ENCODE data around the gene WDR73. TPM values are rescaled to one million over a fixed set of nuclear protein-coding genes. Genes with fewer than 3 reads are reported as not detected.
A peak's percentile ranks its signal among the peaks of the same experiment; 100 is the strongest.

Gene WDR73
- total and polyA plus RNA-seq, 12 donors, result 8.3 to 45.6 (median 32.8) TPM

- intact Hi-C loops (cut with DNase I), result no loop called here
- TF ChIP-seq CTCF (IDR thresholded peaks at IDR 0.05), result no peak
- no peak for TF ChIP-seq POLR2A (IDR thresholded peaks at IDR 0.05)
- peaks cover 8 to 41% of the 10 kb centered on the region in 2 donors for H3K4me1 ChIP-seq (replicated peaks in 1 of 2)
- no peaks in the 10 kb centered on the region for H3K9me3 ChIP-seq (replicated peaks in 1 of 3)
- no peak overlapping the region for H3K27ac ChIP-seq
- no peak overlapping the region for H3K4me3 ChIP-seq
- 90 to 92% (median 91%) methylated on average over 7 to 8 of the region's 8 CpGs for WGBS, 4 donors
- no peaks in the 10 kb centered on the region for H3K27me3 ChIP-seq
- H3K36me3 ChIP-seq (replicated peaks in 1 of 2), result no peaks in the 10 kb centered on the region
- DNase-seq, result peak in 1 of 7 donors; percentile 24
Observed at GRCh38 chr15:84699538-84700191, 45.6 kb upstream of the WDR73 start.

- Histone ChIP-seq H3K9me3 (replicated peaks in 1 of 3) (no peaks in the 10 kb centered on the region), H3K4me1 (replicated peaks in 1 of 2) (peaks cover 4 to 35% of the 10 kb centered on the region in 2 donors), H3K4me3 (no peak overlapping the region), H3K27ac (no peak overlapping the region), H3K27me3 (no peaks in the 10 kb centered on the region), H3K36me3 (replicated peaks in 1 of 2) (no peaks in the 10 kb centered on the region)
- no peak for DNase-seq
- WGBS, 4 donors, result 18 to 37% (median 30%) methylated on average over 1 of the region's 1 CpG
- intact Hi-C loops (cut with DNase I), result no loop called here
- TF ChIP-seq POLR2A (IDR thresholded peaks at IDR 0.05), result no peak
- no peak for TF ChIP-seq CTCF (IDR thresholded peaks at IDR 0.05)
Observed at GRCh38 chr15:84697236-84697990, 43.3 kb upstream of the WDR73 start.

- H3K27ac ChIP-seq, result peak overlapping the region in 1 of 5 donors; percentile 17
- intact Hi-C loops (cut with DNase I), result no loop called here
- DNase-seq, result no peak
- H3K4me3 ChIP-seq, result no peak overlapping the region
- TF ChIP-seq CTCF (IDR thresholded peaks at IDR 0.05), result no peak
- TF ChIP-seq POLR2A (IDR thresholded peaks at IDR 0.05), result no peak
- WGBS, 4 donors, result 74 to 83% (median 80%) methylated on average over 4 of the region's 4 CpGs
- no peaks in the 10 kb centered on the region for H3K36me3 ChIP-seq (replicated peaks in 1 of 2)
- H3K27me3 ChIP-seq, result no peaks in the 10 kb centered on the region
- peaks cover 11 to 42% of the 10 kb centered on the region in 2 donors for H3K4me1 ChIP-seq (replicated peaks in 1 of 2)
- H3K9me3 ChIP-seq (replicated peaks in 1 of 3), result no peaks in the 10 kb centered on the region
Observed at GRCh38 chr15:84696757-84697156, 42.7 kb upstream of the WDR73 start.

GRCh38 chr15:84690342-84690741 lies 36.3 kb upstream of the WDR73 start:
- H3K36me3 ChIP-seq (replicated peaks in 1 of 2), result peaks cover 0 to 18% of the 10 kb centered on the region in 2 donors
- TF ChIP-seq CTCF (IDR thresholded peaks at IDR 0.05) (no peak), POLR2A (IDR thresholded peaks at IDR 0.05) (no peak)

More at GRCh38 chr15:84690342-84690741, 36.3 kb upstream of the WDR73 start:
- DNase-seq, result no peak
- Histone ChIP-seq H3K9me3 (replicated peaks in 1 of 3) (no peaks in the 10 kb centered on the region), H3K27ac (peak overlapping the region in 1 of 5 donors; percentile 83), H3K4me1 (replicated peaks in 1 of 2) (peaks cover 13 to 30% of the 10 kb centered on the region in 2 donors), H3K27me3 (no peaks in the 10 kb centered on the region), H3K4me3 (no peak overlapping the region)
- intact Hi-C loops (cut with DNase I), result no loop called here
- WGBS, 4 donors, result 89 to 98% (median 95%) methylated on average over 8 of the region's 8 CpGs
